NT2/D1 (cell line): Measurements from ENCODE around the gene B4GALNT4.

Experiments
- SUZ12 ChIP-seq: IDR thresholded peaks from 2 replicates; pipeline ENCODE4 v1.6.1; 2011; ENCODE audit not compliant: insufficient read length, insufficient read depth; ENCODE audit errors: extremely low read depth
- YY1 ChIP-seq: IDR thresholded peaks from 2 replicates; pipeline ENCODE4 v1.6.1; 2011; ENCODE audit not compliant: insufficient read length, insufficient read depth
- ZNF274 ChIP-seq: IDR thresholded peaks from 2 replicates; pipeline ENCODE4 v1.6.1; 2011; ENCODE audit warnings: mild to moderate bottlenecking, low read depth, low read length

DNA sequence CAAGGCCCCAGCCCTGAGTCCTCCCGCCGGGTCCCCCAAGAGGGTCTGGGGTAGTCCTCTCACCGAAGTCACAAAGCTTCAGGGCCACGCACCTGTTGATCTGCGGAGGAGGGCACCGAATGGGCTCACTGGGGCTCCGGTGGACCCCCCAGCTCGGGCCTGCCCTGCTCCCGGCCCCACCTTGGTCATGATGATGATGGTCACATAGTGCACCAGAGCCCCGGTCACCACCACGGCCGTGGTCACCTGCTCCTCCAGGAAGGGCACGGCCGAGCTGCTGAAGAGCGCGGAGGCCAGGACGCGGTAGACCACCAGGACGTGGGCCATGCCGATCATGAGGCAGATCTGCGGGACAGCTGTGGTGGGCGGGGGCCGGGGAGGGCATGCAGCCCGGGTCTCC is 59.0 kb downstream of the B4GALNT4 start:
- no peak for TF ChIP-seq SUZ12
- no peak for TF ChIP-seq YY1
- TF ChIP-seq ZNF274 = no peak
